T-cell (primary cell): ENCODE measurements around the gene GTPBP3. TPM values are rescaled to one million over a fixed set of nuclear protein-coding genes. Genes with fewer than 3 reads are reported as not detected.
"Not testable (repeated sequence)": the region's sequence is repeated elsewhere in the genome, so short reads cannot be mapped to it uniquely, and the experiment has no call there.

ENCODE experiments used
- ATAC-seq, 4 experiments: fragments of 200-7000 bp in 3 of 4; fragments of 150-1000 bp in 1 of 4; cut with Tn5 transposase; replicated peaks in 1 of 4; 1 replicate in 3 of 4; 2 replicates in 1 of 4; pipeline ENCODE4 v1.10.0; 2021; ENCODE audit warnings: moderate library complexity in 3 of 4, mild to moderate bottlenecking in 2 of 4, moderate number of reproducible peaks in 1 of 4
- CTCF ChIA-PET, 2 donors: fragments of 300-600 bp; sonication (Branson Sonifier 250); formaldehyde crosslinking; loops; one replicate each; lab custom pipeline; 2022; ENCODE audit warnings: antibody characterized with exemption in 2 of 2; lab: Charles Lee
- POLR2A ChIA-PET, 2 donors: fragments of 300-600 bp; sonication (Branson Sonifier 250); formaldehyde crosslinking; loops; one replicate each; lab custom pipeline; 2022; ENCODE audit warnings: antibody characterized with exemption in 2 of 2; lab: Charles Lee
- DNase-seq, 35 experiments: peaks; one replicate each; pipeline versions ENCODE4 v3.0.0 to v3.0.0-alpha.2; 2013 to 2023
- H3K27ac ChIP-seq: one replicate; pipeline ENCODE4 v1.5.1; 2013; ENCODE audit warnings: low read length
- H3K27me3 ChIP-seq, 2 experiments: replicated peaks in 1 of 2; 1 replicate in 1 of 2; 2 replicates in 1 of 2; pipeline versions ENCODE4 v1.6.1 to v1.7.0; 2013; ENCODE audit warnings: low read length in 1 of 2, mixed read lengths in 1 of 2; ENCODE audit not compliant: control insufficient read depth in 2 of 2, insufficient read depth in 2 of 2; ENCODE audit errors: extremely low read depth in 1 of 2
- H3K36me3 ChIP-seq, 2 donors: 1 replicate in 1 of 2; 2 replicates in 1 of 2; pipeline versions ENCODE4 v1.6.1 to v1.7.0; 2013; ENCODE audit warnings: low read length in 1 of 2; ENCODE audit not compliant: control insufficient read depth in 2 of 2, insufficient read depth in 1 of 2; ENCODE audit errors: extremely low read depth in 1 of 2
- H3K4me1 ChIP-seq, 2 experiments: 1 replicate in 1 of 2; 2 replicates in 1 of 2; pipeline versions ENCODE4 v1.6.1 to v1.7.0; 2013; ENCODE audit warnings: low read length in 2 of 2, mixed read lengths in 1 of 2; ENCODE audit not compliant: insufficient read depth in 2 of 2, control insufficient read depth in 1 of 2; ENCODE audit errors: extremely low read depth in 1 of 2
- H3K4me3 ChIP-seq, 2 donors: 1 replicate in 1 of 2; 2 replicates in 1 of 2; pipeline versions ENCODE4 v1.5.1 to v1.7.0; 2013; ENCODE audit warnings: mild to moderate bottlenecking in 2 of 2, low read length in 1 of 2, moderate library complexity in 1 of 2; ENCODE audit not compliant: control insufficient read depth in 1 of 2; ENCODE audit errors: extremely low read depth in 1 of 2
- H3K9me3 ChIP-seq: 2 replicates; pipeline ENCODE4 v1.7.0; 2013
- H3K27ac Mint-ChIP-seq, 2 donors: one replicate each; pipeline ENCODE4 v1.8.0; 2020 to 2021; ENCODE audit warnings: mild to moderate bottlenecking in 2 of 2, mixed read lengths in 2 of 2
- H3K27me3 Mint-ChIP-seq, 2 donors: one replicate each; pipeline ENCODE4 v1.8.0; 2021 to 2022; ENCODE audit warnings: mixed read lengths in 2 of 2
- H3K36me3 Mint-ChIP-seq: one replicate; pipeline ENCODE4 v1.8.0; 2021; ENCODE audit warnings: mixed read lengths
- H3K4me1 Mint-ChIP-seq, 3 donors: one replicate each; pipeline ENCODE4 v1.8.0; 2020 to 2022; ENCODE audit warnings: mixed read lengths in 3 of 3, mild to moderate bottlenecking in 1 of 3
- H3K4me3 Mint-ChIP-seq, 3 donors: one replicate each; pipeline ENCODE4 v1.8.0; 2020 to 2022; ENCODE audit warnings: mild to moderate bottlenecking in 3 of 3, mixed read lengths in 3 of 3, moderate library complexity in 3 of 3
- H3K9me3 Mint-ChIP-seq, 3 donors: one replicate each; pipeline ENCODE4 v1.8.0; 2020 to 2022; ENCODE audit warnings: mixed read lengths in 3 of 3
- WGBS: methylation state at CpG from one replicate; pipeline ENCODE4 v1.1.5; 2013; ENCODE audit warnings: missing lambda C conversion rate; ENCODE audit not compliant: insufficient coverage; 5-methylcytosine and 5-hydroxymethylcytosine counted together
- total RNA-seq, 35 experiments: library from RNA in 6 of 35; stranded (reverse) in 6 of 35; fragments of 120-200 nt in 1 of 35; gene quantifications; one replicate each; pipeline versions ENCODE4 v1.2.1 to v1.2.4 and lab custom pipeline; 2013 to 2026

The GTPBP3 gene
- total RNA-seq, 5 donors from 2014 or later (not counting 1 experiment from before 2014, with no cell fraction given) = 31.9 to 72.5 (median 65.7) TPM

- Mint-ChIP-seq H3K27ac (no peak overlapping the region), H3K4me1 (no peaks in the 10 kb centered on the region), H3K4me3 (no peak overlapping the region), H3K27me3 (peaks cover 6% of the 10 kb centered on the region in 2 donors), H3K9me3 (no peaks in the 10 kb centered on the region), H3K36me3 (no peaks in the 10 kb centered on the region)
- POLR2A ChIA-PET = no interaction called here
- ATAC-seq (no peak), DNase-seq (no peak)
- Histone ChIP-seq H3K4me3 (no peak overlapping the region), H3K36me3 (no peaks in the 10 kb centered on the region), H3K4me1 (no peaks in the 10 kb centered on the region), H3K27ac (no peak overlapping the region), H3K9me3 (no peaks in the 10 kb centered on the region), H3K27me3 (peaks cover 0 to 16% of the 10 kb centered on the region in 2 experiments)
- WGBS = 70% methylated on average over 2 of the region's 7 CpGs
- CTCF ChIA-PET = interaction anchor here in 1 of 2 donors (0.6 kb wide), 1 partner anchor 599 kb away, joined by 3 read pairs; no protein-coding TSS in a partner anchor
Measured at GRCh38 chr19:17357078-17357666, 19.8 kb downstream of the GTPBP3 start.

DNA sequence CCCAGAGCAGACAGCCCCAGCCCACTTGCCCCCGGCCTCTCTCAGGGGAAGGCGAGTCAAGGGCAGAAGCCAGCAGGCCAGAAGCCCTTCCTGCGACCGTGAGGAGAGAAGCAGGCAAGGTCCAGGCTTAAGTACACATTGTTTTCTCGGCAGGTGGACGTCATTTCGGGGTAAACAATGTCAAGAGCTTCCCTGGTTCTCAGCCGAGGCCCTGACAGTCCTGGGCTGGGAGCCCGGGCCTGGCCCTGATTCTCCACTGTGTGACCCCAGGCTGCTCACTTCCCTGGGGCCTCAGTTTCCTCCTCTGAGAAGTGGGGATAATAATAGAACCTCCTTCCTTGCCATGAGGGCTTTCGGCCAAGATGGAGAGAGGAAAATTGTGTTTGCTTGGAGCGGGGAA, 20.4 kb downstream of the GTPBP3 start:
- Mint-ChIP-seq H3K27me3 (peaks cover 5 to 6% of the 10 kb centered on the region in 2 donors), H3K27ac (no peak overlapping the region), H3K4me1 (no peaks in the 10 kb centered on the region), H3K4me3 (no peak overlapping the region), H3K9me3 (no peaks in the 10 kb centered on the region), H3K36me3 (no peaks in the 10 kb centered on the region)
- ATAC-seq = no peak
- CTCF ChIA-PET = interaction anchor here in 1 of 2 donors (0.6 kb wide), 1 partner anchor 598 kb away, joined by 3 read pairs; no protein-coding TSS in a partner anchor
- DNase-seq = no peak
- POLR2A ChIA-PET = no interaction called here
- Histone ChIP-seq H3K27me3 (peaks cover 0 to 11% of the 10 kb centered on the region in 2 experiments), H3K9me3 (no peaks in the 10 kb centered on the region), H3K4me1 (no peaks in the 10 kb centered on the region), H3K4me3 (no peak overlapping the region), H3K27ac (no peak overlapping the region), H3K36me3 (no peaks in the 10 kb centered on the region)
- WGBS = 85% methylated on average over 6 of the region's 11 CpGs

DNA sequence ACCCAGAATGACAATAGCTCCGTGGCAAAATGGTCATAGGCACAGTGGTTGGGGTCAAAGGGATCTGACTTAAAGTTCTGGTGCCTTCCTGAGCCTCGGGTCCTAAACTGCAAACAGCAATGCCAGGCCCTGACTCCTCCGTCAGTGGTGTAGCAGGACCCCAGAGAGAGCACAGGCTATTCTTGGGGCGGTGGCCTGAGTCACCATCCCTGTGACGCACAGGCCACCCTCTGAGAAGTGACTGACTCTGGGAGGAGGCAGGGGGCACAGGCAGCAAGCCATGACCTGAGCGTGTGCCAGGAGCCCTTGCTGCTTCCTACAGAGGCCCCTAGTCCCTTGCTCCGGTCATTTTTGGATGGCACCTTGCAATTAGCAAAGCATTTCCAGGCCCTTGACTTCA, 21.0 kb downstream of the GTPBP3 start:
- no peak overlapping the region for H3K27ac ChIP-seq
- 76% methylated on average over 7 of the region's 7 CpGs for WGBS
- Mint-ChIP-seq H3K4me1 (no peaks in the 10 kb centered on the region), H3K27ac (no peak overlapping the region), H3K36me3 (no peaks in the 10 kb centered on the region), H3K4me3 (no peak overlapping the region), H3K27me3 (peaks cover under 1 to 4% of the 10 kb centered on the region in 2 donors), H3K9me3 (no peaks in the 10 kb centered on the region)
- no peaks in the 10 kb centered on the region for H3K9me3 ChIP-seq
- H3K27me3 ChIP-seq = peaks cover 0 to 4% of the 10 kb centered on the region in 2 experiments
- CTCF ChIA-PET = no interaction called here
- no peak for DNase-seq
- POLR2A ChIA-PET = interaction anchor here (0.6 to 0.9 kb wide), 2 partner anchors 13 to 106 kb away, joined by 3 to 9 read pairs; no protein-coding TSS in a partner anchor
- H3K4me1 ChIP-seq = no peaks in the 10 kb centered on the region
- no peak overlapping the region for H3K4me3 ChIP-seq
- ATAC-seq = no peak
- no peaks in the 10 kb centered on the region for H3K36me3 ChIP-seq

- H3K4me3 Mint-ChIP-seq = no peak overlapping the region
- H3K27me3 Mint-ChIP-seq = peaks cover 0 to 1% of the 10 kb centered on the region in 2 donors
- peaks cover 0 to 2% of the 10 kb centered on the region in 2 experiments for H3K27me3 ChIP-seq
- ChIA-PET POLR2A (no interaction called here), CTCF (interaction anchor here in 1 of 2 donors (1.1 kb wide), 1 partner anchor 40 kb away, joined by 3 read pairs; no protein-coding TSS in a partner anchor)
- H3K4me1 Mint-ChIP-seq = no peaks in the 10 kb centered on the region
- DNase-seq (no peak), ATAC-seq (no peak)
- no peaks in the 10 kb centered on the region for H3K9me3 ChIP-seq
- H3K9me3 Mint-ChIP-seq = no peaks in the 10 kb centered on the region
- WGBS = 80% methylated on average over 1 of the region's 6 CpGs
- no peaks in the 10 kb centered on the region for H3K36me3 Mint-ChIP-seq
- H3K4me1 ChIP-seq = no peaks in the 10 kb centered on the region
- H3K36me3 ChIP-seq = no peaks in the 10 kb centered on the region
- no peak overlapping the region for H3K27ac Mint-ChIP-seq
- H3K27ac ChIP-seq = no peak overlapping the region
- H3K4me3 ChIP-seq = no peak overlapping the region
Measured at GRCh38 chr19:17359905-17360800, 22.8 kb downstream of the GTPBP3 start.

GRCh38 chr19:17363852-17364605, 26.7 kb downstream of the GTPBP3 start:
- H3K27ac Mint-ChIP-seq, H3K4me3 Mint-ChIP-seq, H3K27me3 ChIP-seq, H3K36me3 Mint-ChIP-seq, H3K4me1 ChIP-seq, ATAC-seq, H3K27ac ChIP-seq, DNase-seq, H3K36me3 ChIP-seq, H3K27me3 Mint-ChIP-seq, H3K9me3 Mint-ChIP-seq, H3K4me1 Mint-ChIP-seq, H3K4me3 ChIP-seq, H3K9me3 ChIP-seq, CTCF ChIA-PET: not testable (repeated sequence)
- WGBS = 85% methylated on average over 8 of the region's 20 CpGs
- POLR2A ChIA-PET = interaction anchor here in 1 of 2 donors (0.7 kb wide), 1 partner anchor 231 kb away, joined by 5 read pairs; no protein-coding TSS in a partner anchor

DNA sequence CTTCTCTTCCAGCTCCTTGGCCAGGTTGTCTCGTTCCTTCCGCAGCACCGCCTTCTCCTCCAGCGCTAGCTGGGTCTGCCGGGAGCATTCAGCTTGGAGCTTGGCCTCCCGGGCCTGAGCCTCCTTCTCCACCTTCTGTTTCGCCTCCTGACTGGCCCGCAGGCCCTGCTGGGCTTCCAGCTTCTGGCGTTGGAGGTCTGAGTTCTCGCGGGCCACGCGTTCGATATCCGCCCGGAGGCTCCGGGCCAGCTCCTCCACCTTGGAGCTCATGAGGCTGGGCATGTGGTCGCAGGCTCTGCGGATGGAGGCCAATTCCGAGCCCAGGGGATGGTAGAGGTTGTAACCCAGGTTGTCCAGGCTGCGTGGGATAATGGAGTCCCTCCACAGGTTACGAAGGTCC, 28.0 kb downstream of the GTPBP3 start:
- Mint-ChIP-seq H3K27me3 (peaks cover 4 to 5% of the 10 kb centered on the region in 2 donors), H3K36me3 (no peaks in the 10 kb centered on the region), H3K9me3 (no peaks in the 10 kb centered on the region), H3K27ac (no peak overlapping the region), H3K4me3 (no peak overlapping the region), H3K4me1 (peaks cover 0 to 5% (median 0%) of the 10 kb centered on the region in 3 donors)
- Histone ChIP-seq H3K4me3 (no peak overlapping the region), H3K4me1 (peaks cover 0 to 3% of the 10 kb centered on the region in 2 experiments), H3K9me3 (no peaks in the 10 kb centered on the region), H3K27ac (no peak overlapping the region), H3K36me3 (no peaks in the 10 kb centered on the region), H3K27me3 (peaks cover 0 to 10% of the 10 kb centered on the region in 2 experiments)
- CTCF ChIA-PET = interaction anchor here in 1 of 2 donors (0.6 kb wide), 1 partner anchor 23 kb away, joined by 3 read pairs; no protein-coding TSS in a partner anchor
- POLR2A ChIA-PET = no interaction called here
- DNase-seq (no peak), ATAC-seq (no peak)
- WGBS = 92% methylated on average over 14 of the region's 22 CpGs
